ENCODE measurements around the gene LOC128125822.

Gene LOC128125822

DNA sequence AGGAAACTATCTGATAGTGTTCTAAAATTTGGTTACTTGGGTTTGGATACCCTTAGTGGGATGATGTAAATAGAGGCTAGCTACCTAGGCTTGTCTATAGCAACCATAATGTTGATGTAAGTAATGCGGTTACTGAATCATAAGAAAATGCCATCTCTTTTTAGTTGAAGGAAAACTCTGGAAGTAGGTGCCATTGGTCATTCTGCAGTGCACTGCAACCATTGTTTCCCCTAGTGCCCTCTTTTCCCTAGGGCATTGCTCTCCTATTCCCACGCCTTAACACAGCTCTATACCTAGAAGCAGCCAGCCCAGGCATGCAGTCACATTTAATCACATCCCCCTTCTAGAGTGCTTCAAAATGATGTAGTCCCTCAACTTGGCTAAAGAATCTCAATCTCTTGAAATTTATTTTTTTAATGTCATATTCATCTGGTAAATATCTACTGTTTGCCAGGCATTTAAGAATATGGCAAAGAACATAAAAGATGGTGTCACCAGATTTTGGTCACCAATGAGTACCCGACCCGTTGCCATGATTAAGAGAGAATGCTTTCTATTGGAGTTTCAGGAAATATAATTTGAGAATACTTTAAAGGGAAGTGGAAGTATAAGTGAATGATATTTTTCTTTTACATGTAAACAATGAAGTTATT, 10.4 kb downstream of the LOC128125822 start:
- no peak overlapping the region for H3K27ac ChIP-seq (ENCODE audit: control insufficient read depth, insufficient read depth)
- no peaks in the 10 kb centered on the region for H3K27me3 ChIP-seq (replicated peaks in 1 of 2; ENCODE audit: control insufficient read depth in 2 of 2, insufficient read depth in 2 of 2, low read length in 1 of 2)
- ATAC-seq (peak; percentile 22), DNase-seq (ENCODE audit: low read depth, low spot score) (no peak), FAIRE-seq (no peak)
- no peak overlapping the region for H3K4me3 ChIP-seq
- intact Hi-C loops (cut with micrococcal nuclease; ENCODE audit: unreplicated experiment) (no loop called here), in situ Hi-C loops (cut with MboI) (no loop called here)
- WGBS (ENCODE audit: insufficient coverage, insufficient replicate concordance, low lambda C conversion rate, missing lambda C conversion rate) = 90% methylated on average over 4 of the region's 4 CpGs
- no peaks in the 10 kb centered on the region for H3K9me3 ChIP-seq (replicated peaks; ENCODE audit: control insufficient read depth, insufficient read depth, low read length)
- peaks cover 5% of the 10 kb centered on the region for H3K79me2 ChIP-seq (ENCODE audit: control insufficient read depth, insufficient read depth, low read length)
- H4K20me1 ChIP-seq (ENCODE audit: control insufficient read depth, insufficient read depth) = no peaks in the 10 kb centered on the region
- ChIA-PET RAD21 (ENCODE audit: unreplicated experiment) (interaction anchor here (2.1 kb wide), 1 partner anchor 230 kb away, joined by 12 read pairs; no protein-coding TSS in a partner anchor), CTCF (interaction anchor here (1.6 to 2.1 kb wide), 3 partner anchors 8 to 182 kb away, joined by 3 to 15 read pairs (median 8); no protein-coding TSS in a partner anchor), SMC1A (ENCODE audit: uncharacterized antibody, unreplicated experiment) (interaction anchor here (1.1 to 2.6 kb wide), 5 partner anchors 8 to 230 kb away, joined by 3 to 14 read pairs (median 4); no protein-coding TSS in a partner anchor), POLR2A (no interaction called here)
- no peak overlapping the region for H2AFZ ChIP-seq (ENCODE audit: control insufficient read depth, low read depth, low read length)
- H3K9ac ChIP-seq (ENCODE audit: control insufficient read depth, insufficient read depth, low read length) = no peak overlapping the region
- no TSS peak for BruUV-seq (replicated peaks)
- H3K36me3 ChIP-seq (ENCODE audit: control insufficient read depth in 2 of 2, insufficient read depth in 2 of 2, low read length in 1 of 2) = peaks cover 3 to 22% of the 10 kb centered on the region in 2 experiments
- no peaks in the 10 kb centered on the region for H3K4me1 ChIP-seq (ENCODE audit: control insufficient read depth, insufficient read depth, low read length)
- no peak overlapping the region for H3K4me2 ChIP-seq (ENCODE audit: control insufficient read depth, insufficient read depth)
- peak; percentile 58 for TF ChIP-seq MEF2B (IDR thresholded peaks at IDR 0.05; ENCODE audit: partially characterized antibody, poor library complexity, severe bottlenecking)
- TF ChIP-seq, protein P1, sequence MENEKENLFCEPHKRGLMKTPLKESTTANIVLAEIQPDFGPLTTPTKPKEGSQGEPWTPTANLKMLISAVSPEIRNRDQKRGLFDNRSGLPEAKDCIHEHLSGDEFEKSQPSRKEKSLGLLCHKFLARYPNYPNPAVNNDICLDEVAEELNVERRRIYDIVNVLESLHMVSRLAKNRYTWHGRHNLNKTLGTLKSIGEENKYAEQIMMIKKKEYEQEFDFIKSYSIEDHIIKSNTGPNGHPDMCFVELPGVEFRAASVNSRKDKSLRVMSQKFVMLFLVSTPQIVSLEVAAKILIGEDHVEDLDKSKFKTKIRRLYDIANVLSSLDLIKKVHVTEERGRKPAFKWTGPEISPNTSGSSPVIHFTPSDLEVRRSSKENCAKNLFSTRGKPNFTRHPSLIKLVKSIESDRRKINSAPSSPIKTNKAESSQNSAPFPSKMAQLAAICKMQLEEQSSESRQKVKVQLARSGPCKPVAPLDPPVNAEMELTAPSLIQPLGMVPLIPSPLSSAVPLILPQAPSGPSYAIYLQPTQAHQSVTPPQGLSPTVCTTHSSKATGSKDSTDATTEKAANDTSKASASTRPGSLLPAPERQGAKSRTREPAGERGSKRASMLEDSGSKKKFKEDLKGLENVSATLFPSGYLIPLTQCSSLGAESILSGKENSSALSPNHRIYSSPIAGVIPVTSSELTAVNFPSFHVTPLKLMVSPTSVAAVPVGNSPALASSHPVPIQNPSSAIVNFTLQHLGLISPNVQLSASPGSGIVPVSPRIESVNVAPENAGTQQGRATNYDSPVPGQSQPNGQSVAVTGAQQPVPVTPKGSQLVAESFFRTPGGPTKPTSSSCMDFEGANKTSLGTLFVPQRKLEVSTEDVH (IDR thresholded peaks at IDR 0.05; ENCODE audit: low read depth, partially characterized antibody) = no peak
- TF ChIP-seq SREBF2 (IDR thresholded peaks at IDR 0.05; ENCODE audit: low read length) = no peak
- no peak for TF ChIP-seq DPF2 (IDR thresholded peaks at IDR 0.05)
- TF ChIP-seq ZBED1 (IDR thresholded peaks at IDR 0.05; ENCODE audit: borderline replicate concordance) = no peak
- TF ChIP-seq ZNF217 (IDR thresholded peaks at IDR 0.05) = no peak
- no peak for TF ChIP-seq SIX5 (IDR thresholded peaks at IDR 0.05; ENCODE audit: low read depth, low read length, severe bottlenecking)
- TF ChIP-seq TCF12 (IDR thresholded peaks at IDR 0.05; ENCODE audit: low read depth, low read length) = no peak
- TF ChIP-seq, protein P2, sequence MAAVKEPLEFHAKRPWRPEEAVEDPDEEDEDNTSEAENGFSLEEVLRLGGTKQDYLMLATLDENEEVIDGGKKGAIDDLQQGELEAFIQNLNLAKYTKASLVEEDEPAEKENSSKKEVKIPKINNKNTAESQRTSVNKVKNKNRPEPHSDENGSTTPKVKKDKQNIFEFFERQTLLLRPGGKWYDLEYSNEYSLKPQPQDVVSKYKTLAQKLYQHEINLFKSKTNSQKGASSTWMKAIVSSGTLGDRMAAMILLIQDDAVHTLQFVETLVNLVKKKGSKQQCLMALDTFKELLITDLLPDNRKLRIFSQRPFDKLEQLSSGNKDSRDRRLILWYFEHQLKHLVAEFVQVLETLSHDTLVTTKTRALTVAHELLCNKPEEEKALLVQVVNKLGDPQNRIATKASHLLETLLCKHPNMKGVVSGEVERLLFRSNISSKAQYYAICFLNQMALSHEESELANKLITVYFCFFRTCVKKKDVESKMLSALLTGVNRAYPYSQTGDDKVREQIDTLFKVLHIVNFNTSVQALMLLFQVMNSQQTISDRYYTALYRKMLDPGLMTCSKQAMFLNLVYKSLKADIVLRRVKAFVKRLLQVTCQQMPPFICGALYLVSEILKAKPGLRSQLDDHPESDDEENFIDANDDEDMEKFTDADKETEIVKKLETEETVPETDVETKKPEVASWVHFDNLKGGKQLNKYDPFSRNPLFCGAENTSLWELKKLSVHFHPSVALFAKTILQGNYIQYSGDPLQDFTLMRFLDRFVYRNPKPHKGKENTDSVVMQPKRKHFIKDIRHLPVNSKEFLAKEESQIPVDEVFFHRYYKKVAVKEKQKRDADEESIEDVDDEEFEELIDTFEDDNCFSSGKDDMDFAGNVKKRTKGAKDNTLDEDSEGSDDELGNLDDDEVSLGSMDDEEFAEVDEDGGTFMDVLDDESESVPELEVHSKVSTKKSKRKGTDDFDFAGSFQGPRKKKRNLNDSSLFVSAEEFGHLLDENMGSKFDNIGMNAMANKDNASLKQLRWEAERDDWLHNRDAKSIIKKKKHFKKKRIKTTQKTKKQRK (IDR thresholded peaks at IDR 0.05; ENCODE audit: low read depth, low read length) = no peak
- no peak for TF ChIP-seq SIN3A (IDR thresholded peaks at IDR 0.05; ENCODE audit: low read depth, low read length)
- TF ChIP-seq, protein P3, sequence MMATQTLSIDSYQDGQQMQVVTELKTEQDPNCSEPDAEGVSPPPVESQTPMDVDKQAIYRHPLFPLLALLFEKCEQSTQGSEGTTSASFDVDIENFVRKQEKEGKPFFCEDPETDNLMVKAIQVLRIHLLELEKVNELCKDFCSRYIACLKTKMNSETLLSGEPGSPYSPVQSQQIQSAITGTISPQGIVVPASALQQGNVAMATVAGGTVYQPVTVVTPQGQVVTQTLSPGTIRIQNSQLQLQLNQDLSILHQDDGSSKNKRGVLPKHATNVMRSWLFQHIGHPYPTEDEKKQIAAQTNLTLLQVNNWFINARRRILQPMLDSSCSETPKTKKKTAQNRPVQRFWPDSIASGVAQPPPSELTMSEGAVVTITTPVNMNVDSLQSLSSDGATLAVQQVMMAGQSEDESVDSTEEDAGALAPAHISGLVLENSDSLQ (IDR thresholded peaks at IDR 0.05) = no peak
- TF ChIP-seq POLR2AphosphoS5 (IDR thresholded peaks at IDR 0.05; ENCODE audit: low read length) = peak; percentile 74
- TF ChIP-seq, protein P4, sequence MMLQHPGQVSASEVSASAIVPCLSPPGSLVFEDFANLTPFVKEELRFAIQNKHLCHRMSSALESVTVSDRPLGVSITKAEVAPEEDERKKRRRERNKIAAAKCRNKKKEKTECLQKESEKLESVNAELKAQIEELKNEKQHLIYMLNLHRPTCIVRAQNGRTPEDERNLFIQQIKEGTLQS (IDR thresholded peaks at IDR 0.05; ENCODE audit: borderline replicate concordance, extremely low read depth, low read depth, low read length) = no peak
- TF ChIP-seq, protein P5, sequence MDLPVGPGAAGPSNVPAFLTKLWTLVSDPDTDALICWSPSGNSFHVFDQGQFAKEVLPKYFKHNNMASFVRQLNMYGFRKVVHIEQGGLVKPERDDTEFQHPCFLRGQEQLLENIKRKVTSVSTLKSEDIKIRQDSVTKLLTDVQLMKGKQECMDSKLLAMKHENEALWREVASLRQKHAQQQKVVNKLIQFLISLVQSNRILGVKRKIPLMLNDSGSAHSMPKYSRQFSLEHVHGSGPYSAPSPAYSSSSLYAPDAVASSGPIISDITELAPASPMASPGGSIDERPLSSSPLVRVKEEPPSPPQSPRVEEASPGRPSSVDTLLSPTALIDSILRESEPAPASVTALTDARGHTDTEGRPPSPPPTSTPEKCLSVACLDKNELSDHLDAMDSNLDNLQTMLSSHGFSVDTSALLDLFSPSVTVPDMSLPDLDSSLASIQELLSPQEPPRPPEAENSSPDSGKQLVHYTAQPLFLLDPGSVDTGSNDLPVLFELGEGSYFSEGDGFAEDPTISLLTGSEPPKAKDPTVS (IDR thresholded peaks at IDR 0.05; ENCODE audit: low read depth, low read length) = no peak
- TF ChIP-seq POLR2AphosphoS2 (IDR thresholded peaks at IDR 0.05; ENCODE audit: low read depth, low read length) = 0 out of 2 replicates have a peak, but pooled peaks have one; percentile 41

Measured in GM12878 (cell line).